ENCODE data around the gene CSF3R. TPM values are rescaled to one million over a fixed set of nuclear protein-coding genes. Genes with fewer than 3 reads are reported as not detected.
"Not testable (repeated sequence)": the region's sequence is repeated elsewhere in the genome, so short reads cannot be mapped to it uniquely, and the experiment has no call there.

Gene CSF3R
- total RNA-seq, 1 experiment from 2014 or later, result not detected

GRCh38 chr1:36503733-36504132 lies 21.0 kb upstream of the CSF3R start:
- intact Hi-C loops (cut with micrococcal nuclease; ENCODE audit: unreplicated experiment), result no loop called here
- ChIA-PET CTCF (no interaction called here), POLR2A (ENCODE audit: low non-redundant PET) (no interaction called here)
- Histone ChIP-seq H3K4me3 (ENCODE audit: low read depth, low read length, poor library complexity, severe bottlenecking) (no peak overlapping the region), H3K27me3 (replicated peaks; ENCODE audit: insufficient read depth, low read depth, low read length, poor library complexity) (peaks cover 19% of the 10 kb centered on the region), H3K27ac (ENCODE audit: low read depth, low read length, poor library complexity, severe bottlenecking) (no peak overlapping the region), H3K36me3 (ENCODE audit: insufficient read depth, low read length, poor library complexity, severe bottlenecking) (no peaks in the 10 kb centered on the region), H3K9me3 (ENCODE audit: low read depth, low read length, poor library complexity, severe bottlenecking) (no peaks in the 10 kb centered on the region), H3K4me1 (ENCODE audit: insufficient read depth, low read length, poor library complexity, severe bottlenecking) (no peaks in the 10 kb centered on the region)
- no peak for DNase-seq (ENCODE audit: low spot score)
- no TSS peak for BruUV-seq (replicated peaks)
- TF ChIP-seq CTCF (conservative IDR thresholded peaks at IDR 0.05; ENCODE audit: low read depth, low read length), result no peak
- TF ChIP-seq EZH2 (IDR thresholded peaks at IDR 0.05; ENCODE audit: borderline replicate concordance, low read depth, low read length, poor library complexity, severe bottlenecking), result no peak

- ChIA-PET CTCF (no interaction called here), POLR2A (ENCODE audit: low non-redundant PET) (no interaction called here)
- Histone ChIP-seq H3K4me1 (ENCODE audit: insufficient read depth, low read length, poor library complexity, severe bottlenecking) (no peaks in the 10 kb centered on the region), H3K4me3 (ENCODE audit: low read depth, low read length, poor library complexity, severe bottlenecking) (no peak overlapping the region), H3K27ac (ENCODE audit: low read depth, low read length, poor library complexity, severe bottlenecking) (no peak overlapping the region), H3K9me3 (ENCODE audit: low read depth, low read length, poor library complexity, severe bottlenecking) (no peaks in the 10 kb centered on the region), H3K27me3 (replicated peaks; ENCODE audit: insufficient read depth, low read depth, low read length, poor library complexity) (peaks cover 23% of the 10 kb centered on the region), H3K36me3 (ENCODE audit: insufficient read depth, low read length, poor library complexity, severe bottlenecking) (no peaks in the 10 kb centered on the region)
- TF ChIP-seq CTCF (conservative IDR thresholded peaks at IDR 0.05; ENCODE audit: low read depth, low read length) (no peak), EZH2 (IDR thresholded peaks at IDR 0.05; ENCODE audit: borderline replicate concordance, low read depth, low read length, poor library complexity, severe bottlenecking) (no peak)
- no peak for DNase-seq (ENCODE audit: low spot score)
- intact Hi-C loops (cut with micrococcal nuclease; ENCODE audit: unreplicated experiment), result no loop called here
- no TSS peak for BruUV-seq (replicated peaks)
These were observed 20.4 kb upstream of the CSF3R start for GRCh38 chr1:36503159-36503558.

GRCh38 chr1:36502616-36503015 lies 19.9 kb upstream of the CSF3R start:
- no peak overlapping the region for H3K27ac ChIP-seq (ENCODE audit: low read depth, low read length, poor library complexity, severe bottlenecking)
- BruUV-seq (replicated peaks), result no TSS peak
- peaks cover 27% of the 10 kb centered on the region for H3K27me3 ChIP-seq (replicated peaks; ENCODE audit: insufficient read depth, low read depth, low read length, poor library complexity)
- intact Hi-C loops (cut with micrococcal nuclease; ENCODE audit: unreplicated experiment), result no loop called here
- ChIA-PET POLR2A (ENCODE audit: low non-redundant PET) (no interaction called here), CTCF (interaction anchor here (1.5 kb wide), 1 partner anchor 14 kb away, joined by 3 read pairs; no protein-coding TSS in a partner anchor)
- no peaks in the 10 kb centered on the region for H3K4me1 ChIP-seq (ENCODE audit: insufficient read depth, low read length, poor library complexity, severe bottlenecking)
- TF ChIP-seq CTCF (conservative IDR thresholded peaks at IDR 0.05; ENCODE audit: low read depth, low read length), result no peak
- TF ChIP-seq EZH2 (IDR thresholded peaks at IDR 0.05; ENCODE audit: borderline replicate concordance, low read depth, low read length, poor library complexity, severe bottlenecking), result no peak
- H3K4me3 ChIP-seq (ENCODE audit: low read depth, low read length, poor library complexity, severe bottlenecking), result no peak overlapping the region
- H3K36me3 ChIP-seq (ENCODE audit: insufficient read depth, low read length, poor library complexity, severe bottlenecking), result no peaks in the 10 kb centered on the region
- H3K9me3 ChIP-seq (ENCODE audit: low read depth, low read length, poor library complexity, severe bottlenecking), result no peaks in the 10 kb centered on the region
- DNase-seq (ENCODE audit: low spot score), result no peak

- POLR2A ChIA-PET (ENCODE audit: low non-redundant PET); BruUV-seq (replicated peaks); H3K9me3 ChIP-seq (ENCODE audit: low read depth, low read length, poor library complexity, severe bottlenecking); H3K36me3 ChIP-seq (ENCODE audit: insufficient read depth, low read length, poor library complexity, severe bottlenecking); H3K27ac ChIP-seq (ENCODE audit: low read depth, low read length, poor library complexity, severe bottlenecking); H3K4me1 ChIP-seq (ENCODE audit: insufficient read depth, low read length, poor library complexity, severe bottlenecking); H3K4me3 ChIP-seq (ENCODE audit: low read depth, low read length, poor library complexity, severe bottlenecking); DNase-seq (ENCODE audit: low spot score); intact Hi-C loops (cut with micrococcal nuclease; ENCODE audit: unreplicated experiment): not testable (repeated sequence)
- CTCF ChIA-PET, result interaction anchor here (1.5 kb wide), 1 partner anchor 14 kb away, joined by 3 read pairs; no protein-coding TSS in a partner anchor
- H3K27me3 ChIP-seq (replicated peaks; ENCODE audit: insufficient read depth, low read depth, low read length, poor library complexity), result peaks cover 30% of the 10 kb centered on the region
These were observed 19.2 kb upstream of the CSF3R start for GRCh38 chr1:36501911-36502310.

Data from A673 (cell line).